ENCODE measurements around the gene HBEGF. TPM values are rescaled to one million over a fixed set of nuclear protein-coding genes. Genes with fewer than 3 reads are reported as not detected.

HBEGF gene
- total RNA-seq, 1 donor from 2014 or later: 44.3 TPM

DNA sequence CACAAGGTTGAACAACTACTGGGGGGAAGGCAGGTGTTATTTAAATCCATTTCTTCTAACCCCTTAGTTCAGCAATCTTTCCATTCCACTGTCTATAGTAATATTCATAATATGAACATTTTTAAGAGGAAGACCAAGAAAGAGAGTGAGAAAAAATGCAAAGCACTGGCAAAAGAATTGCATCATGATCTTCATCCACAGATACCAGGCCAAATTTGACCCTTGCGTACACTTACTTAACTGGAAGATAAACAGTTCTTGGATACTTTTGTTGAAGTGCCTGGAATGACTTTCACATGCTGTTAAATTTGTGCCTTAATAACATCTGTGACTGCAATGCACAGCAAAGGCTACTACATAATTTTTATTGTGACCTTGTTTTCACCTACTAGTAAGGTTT lies 45.3 kb downstream of the HBEGF start:
- ATAC-seq (peak; percentile 17), DNase-seq (no peak)
- no peak overlapping the region for H3K27ac ChIP-seq
- H3K4me1 ChIP-seq: peaks cover 31% of the 10 kb centered on the region
- intact Hi-C loops (cut with DNase I): no loop called here
- TF ChIP-seq, protein P1, sequence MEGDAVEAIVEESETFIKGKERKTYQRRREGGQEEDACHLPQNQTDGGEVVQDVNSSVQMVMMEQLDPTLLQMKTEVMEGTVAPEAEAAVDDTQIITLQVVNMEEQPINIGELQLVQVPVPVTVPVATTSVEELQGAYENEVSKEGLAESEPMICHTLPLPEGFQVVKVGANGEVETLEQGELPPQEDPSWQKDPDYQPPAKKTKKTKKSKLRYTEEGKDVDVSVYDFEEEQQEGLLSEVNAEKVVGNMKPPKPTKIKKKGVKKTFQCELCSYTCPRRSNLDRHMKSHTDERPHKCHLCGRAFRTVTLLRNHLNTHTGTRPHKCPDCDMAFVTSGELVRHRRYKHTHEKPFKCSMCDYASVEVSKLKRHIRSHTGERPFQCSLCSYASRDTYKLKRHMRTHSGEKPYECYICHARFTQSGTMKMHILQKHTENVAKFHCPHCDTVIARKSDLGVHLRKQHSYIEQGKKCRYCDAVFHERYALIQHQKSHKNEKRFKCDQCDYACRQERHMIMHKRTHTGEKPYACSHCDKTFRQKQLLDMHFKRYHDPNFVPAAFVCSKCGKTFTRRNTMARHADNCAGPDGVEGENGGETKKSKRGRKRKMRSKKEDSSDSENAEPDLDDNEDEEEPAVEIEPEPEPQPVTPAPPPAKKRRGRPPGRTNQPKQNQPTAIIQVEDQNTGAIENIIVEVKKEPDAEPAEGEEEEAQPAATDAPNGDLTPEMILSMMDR (IDR thresholded peaks at IDR 0.05): no peak
- H3K4me3 ChIP-seq: no peak overlapping the region
- H3K27me3 ChIP-seq: no peaks in the 10 kb centered on the region
- peaks cover 9% of the 10 kb centered on the region for H3K36me3 ChIP-seq
- no peaks in the 10 kb centered on the region for H3K9me3 ChIP-seq

DNA sequence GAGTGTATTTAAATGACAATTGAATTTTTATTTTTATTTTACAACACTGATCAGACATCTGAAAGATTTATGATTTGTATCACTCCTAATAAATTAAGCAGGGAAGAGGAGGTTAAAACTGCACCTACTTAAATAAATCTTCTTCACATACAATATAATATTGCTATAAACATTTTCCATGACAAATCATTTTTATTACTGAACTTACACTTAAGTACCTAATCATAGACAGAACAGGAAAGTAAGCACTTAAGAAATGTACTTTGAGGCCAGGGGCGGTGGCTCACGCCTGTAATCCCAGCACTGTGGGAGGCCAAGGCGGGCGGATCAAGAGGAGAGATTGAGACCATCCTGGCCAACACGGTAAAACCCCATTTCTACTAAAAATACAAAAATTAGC lies 47.3 kb downstream of the HBEGF start:
- intact Hi-C loops (cut with DNase I): no loop called here
- H3K9me3 ChIP-seq: no peaks in the 10 kb centered on the region
- ATAC-seq: no peak
- peak overlapping the region; percentile 56 for H3K27ac ChIP-seq
- TF ChIP-seq, protein P1 (IDR thresholded peaks at IDR 0.05): no peak
- H3K4me1 ChIP-seq: peaks cover 50% of the 10 kb centered on the region
- no peaks in the 10 kb centered on the region for H3K27me3 ChIP-seq
- peaks cover 9% of the 10 kb centered on the region for H3K36me3 ChIP-seq
- no peak for DNase-seq
- no peak overlapping the region for H3K4me3 ChIP-seq

- intact Hi-C loops (cut with DNase I): no loop called here
- Histone ChIP-seq H3K4me1 (peaks cover 54% of the 10 kb centered on the region), H3K36me3 (peaks cover 9% of the 10 kb centered on the region), H3K27ac (no peak overlapping the region), H3K4me3 (no peak overlapping the region), H3K27me3 (no peaks in the 10 kb centered on the region), H3K9me3 (no peaks in the 10 kb centered on the region)
- TF ChIP-seq, protein P1 (IDR thresholded peaks at IDR 0.05): no peak
- DNase-seq (no peak), ATAC-seq (peak; percentile 44)
Measured at GRCh38 chr5:140298183-140298601, 48.2 kb downstream of the HBEGF start.

DNA sequence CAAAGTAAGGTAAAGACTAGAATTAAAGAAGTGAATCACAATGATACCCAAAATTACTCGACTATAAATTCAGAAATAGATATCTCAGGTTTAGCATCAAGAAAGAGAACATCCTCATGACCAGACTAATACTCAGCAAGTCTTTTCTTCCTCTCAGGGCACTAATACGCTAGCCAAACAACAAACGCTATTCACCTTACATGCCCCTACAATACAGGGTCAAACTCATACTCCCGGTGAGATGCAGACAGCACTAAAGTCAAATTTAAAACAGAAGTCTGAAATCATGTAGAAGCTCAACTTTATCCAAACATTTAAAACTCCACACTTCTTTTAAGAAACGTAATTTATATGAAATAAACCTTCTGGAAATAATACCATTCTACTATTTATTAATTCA lies 49.1 kb downstream of the HBEGF start:
- TF ChIP-seq, protein P1 (IDR thresholded peaks at IDR 0.05): no peak
- Histone ChIP-seq H3K4me3 (no peak overlapping the region), H3K27me3 (no peaks in the 10 kb centered on the region), H3K9me3 (no peaks in the 10 kb centered on the region), H3K36me3 (peaks cover 9% of the 10 kb centered on the region), H3K27ac (peak overlapping the region; percentile 43), H3K4me1 (peaks cover 63% of the 10 kb centered on the region)
- intact Hi-C loops (cut with DNase I): no loop called here
- ATAC-seq (no peak), DNase-seq (no peak)

DNA sequence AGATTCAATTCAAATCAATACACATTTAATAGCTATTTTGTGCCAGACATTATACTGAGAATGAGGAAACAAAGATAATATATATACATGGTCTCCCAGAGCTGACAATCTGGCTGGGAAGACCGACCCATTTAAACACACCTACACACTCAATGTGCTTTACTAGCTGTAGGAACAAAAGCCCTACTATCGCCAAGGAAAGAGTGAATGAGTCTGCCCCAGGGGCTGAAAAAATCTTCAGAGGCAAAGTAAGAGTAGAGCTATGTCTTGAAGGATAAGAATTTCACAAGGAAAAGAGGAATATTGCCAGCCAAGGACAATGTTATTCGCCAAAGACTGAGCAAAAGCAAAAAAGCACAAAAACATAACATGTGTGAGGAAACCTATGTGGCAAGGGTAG lies 50.1 kb downstream of the HBEGF start:
- no peaks in the 10 kb centered on the region for H3K9me3 ChIP-seq
- intact Hi-C loops (cut with DNase I): no loop called here
- H3K4me3 ChIP-seq: no peak overlapping the region
- H3K4me1 ChIP-seq: peaks cover 65% of the 10 kb centered on the region
- H3K36me3 ChIP-seq: peaks cover 9% of the 10 kb centered on the region
- TF ChIP-seq, protein P1 (IDR thresholded peaks at IDR 0.05): no peak
- DNase-seq (no peak), ATAC-seq (no peak)
- no peaks in the 10 kb centered on the region for H3K27me3 ChIP-seq
- peak overlapping the region; percentile 19 for H3K27ac ChIP-seq

DNA sequence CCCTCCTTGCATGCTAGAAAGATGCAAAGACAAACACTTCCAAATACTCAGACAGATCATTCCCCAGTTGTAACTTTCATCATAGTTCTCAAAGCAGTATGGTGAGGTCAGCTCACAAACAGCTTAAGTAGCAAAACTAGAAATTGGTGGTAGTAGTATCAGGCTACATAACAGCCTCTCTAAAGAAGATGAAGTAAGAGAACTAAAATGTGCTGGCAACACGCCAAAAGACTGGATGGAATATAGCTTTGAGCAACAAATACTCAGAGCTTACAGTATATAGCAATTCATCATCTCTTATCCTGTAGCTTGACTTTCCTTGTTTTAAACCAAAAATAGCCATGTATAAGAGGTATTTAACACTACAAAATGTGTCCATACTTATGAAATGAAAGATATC lies 51.0 kb downstream of the HBEGF start:
- DNase-seq: no peak
- peak; percentile 88 for ATAC-seq
- H3K4me1 ChIP-seq: peaks cover 57% of the 10 kb centered on the region

More for the DNA sequence above, 51.0 kb downstream of the HBEGF start:
- Histone ChIP-seq H3K27me3 (no peaks in the 10 kb centered on the region), H3K36me3 (peaks cover 9% of the 10 kb centered on the region), H3K9me3 (no peaks in the 10 kb centered on the region), H3K27ac (peak overlapping the region; percentile 8), H3K4me3 (no peak overlapping the region)
- TF ChIP-seq, protein P1 (IDR thresholded peaks at IDR 0.05): no peak
- intact Hi-C loops (cut with DNase I): no loop called here
